WTC11 (cell line): ENCODE measurements around the gene OPCML. TPM values are rescaled to one million over a fixed set of nuclear protein-coding genes. Genes with fewer than 3 reads are reported as not detected.

ENCODE experiments used
- ATAC-seq: fragments of 200-7000 bp; cut with Tn5 transposase; 2 replicates; pipeline ENCODE4 v1.10.0; 2021; ENCODE audit warnings: mild to moderate bottlenecking, moderate library complexity
- CTCF ChIA-PET: fragments of 300-600 bp; sonication (Branson Sonifier 250); formaldehyde crosslinking; loops from one replicate; lab custom pipeline; 2021; ENCODE audit warnings: antibody characterized with exemption; lab: Charles Lee
- POLR2A ChIA-PET: fragments of 350-600 bp; sonication (Branson Sonifier 250); formaldehyde crosslinking; loops from one replicate; lab custom pipeline; 2021; ENCODE audit warnings: antibody characterized with exemption; lab: Charles Lee
- DNase-seq: peaks from one replicate; pipeline ENCODE4 v3.0.0; 2021; ENCODE audit warnings: low spot score
- H3K27ac Mint-ChIP-seq: 2 replicates; pipeline ENCODE4 v1.8.0; 2021; ENCODE audit warnings: mixed read lengths
- H3K27me3 Mint-ChIP-seq: 2 replicates; pipeline ENCODE4 v1.8.0; 2021; ENCODE audit warnings: low read depth, mild to moderate bottlenecking, moderate library complexity, mixed read lengths
- H3K36me3 Mint-ChIP-seq: 2 replicates; pipeline ENCODE4 v1.8.0; 2021; ENCODE audit warnings: mixed read lengths
- H3K4me1 Mint-ChIP-seq: 2 replicates; pipeline ENCODE4 v1.8.0; 2022; ENCODE audit warnings: mixed read lengths
- H3K4me3 Mint-ChIP-seq: 2 replicates; pipeline ENCODE4 v1.8.0; 2021; ENCODE audit warnings: mild to moderate bottlenecking, moderate library complexity, mixed read lengths
- H3K9me3 Mint-ChIP-seq: 2 replicates; pipeline ENCODE4 v1.8.0; 2021; ENCODE audit warnings: mixed read lengths
- ARID4B ChIP-seq: sonication (generic); formaldehyde crosslinking; IDR thresholded peaks from 2 replicates; pipeline ENCODE4 v1.8.0; 2023; ENCODE audit warnings: missing genetic modification reagents, mild to moderate bottlenecking, borderline replicate concordance
- CDX4 ChIP-seq: fragments of 250-450 bp; sonication (Bioruptor Pico); IDR thresholded peaks from 2 replicates; pipeline ENCODE4 v1.9.0; 2021; ENCODE audit warnings: moderate library complexity, mild to moderate bottlenecking, inconsistent platforms, borderline replicate concordance
- E2F4 ChIP-seq: sonication (generic); formaldehyde crosslinking; IDR thresholded peaks from 2 replicates; pipeline ENCODE4 v1.8.1; 2022; ENCODE audit warnings: low read depth, mild to moderate bottlenecking, moderate library complexity, missing genetic modification reagents, borderline replicate concordance
- ESRRA ChIP-seq: sonication (generic); formaldehyde crosslinking; IDR thresholded peaks from 2 replicates; pipeline ENCODE4 v1.8.1; 2022; ENCODE audit warnings: mild to moderate bottlenecking, missing genetic modification reagents, borderline replicate concordance
- NFE2L1 ChIP-seq: sonication (generic); formaldehyde crosslinking; IDR thresholded peaks from 2 replicates; pipeline ENCODE4 v1.8.1; 2023; ENCODE audit warnings: missing genetic modification reagents
- NR1H2 ChIP-seq: sonication (generic); formaldehyde crosslinking; IDR thresholded peaks from 2 replicates; pipeline ENCODE4 v1.9.0; 2021; ENCODE audit warnings: mild to moderate bottlenecking, moderate library complexity, missing genetic modification reagents
- PRRX2 ChIP-seq: fragments of 250-450 bp; sonication (Bioruptor Pico); IDR thresholded peaks from 2 replicates; pipeline ENCODE4 v1.8.0; 2021; ENCODE audit warnings: mild to moderate bottlenecking
- SOX15 ChIP-seq: fragments of 250-450 bp; sonication (Bioruptor Pico); IDR thresholded peaks from 2 replicates; pipeline ENCODE4 v1.9.0; 2021; ENCODE audit warnings: mild to moderate bottlenecking
- TEAD1 ChIP-seq: sonication (generic); formaldehyde crosslinking; IDR thresholded peaks from 2 replicates; pipeline ENCODE4 v1.8.0; 2022; ENCODE audit warnings: mild to moderate bottlenecking, missing genetic modification reagents
- TEAD4 ChIP-seq: sonication (generic); formaldehyde crosslinking; IDR thresholded peaks from 2 replicates; pipeline ENCODE4 v1.8.0; 2022; ENCODE audit warnings: mild to moderate bottlenecking, missing genetic modification reagents
- ZNF232 ChIP-seq: sonication (generic); formaldehyde crosslinking; IDR thresholded peaks from 2 replicates; pipeline ENCODE4 v1.8.0; 2022; ENCODE audit warnings: mild to moderate bottlenecking, missing genetic modification reagents
- ZNF416 ChIP-seq: fragments of 250-450 bp; sonication (Bioruptor Pico); IDR thresholded peaks from 2 replicates; pipeline ENCODE4 v1.9.0; 2021; ENCODE audit warnings: mild to moderate bottlenecking, inconsistent platforms
- total RNA-seq: library from RNA; stranded (reverse); gene quantifications from 3 replicates; pipeline ENCODE4 v1.2.3, GENCODE V29; 2021
- TF ChIP-seq, protein P1 (sequence below): sonication (generic); formaldehyde crosslinking; IDR thresholded peaks from 2 replicates; pipeline ENCODE4 v1.8.1; 2022; ENCODE audit warnings: missing genetic modification reagents, borderline replicate concordance
- TF ChIP-seq, protein P2 (sequence below): fragments of 200-600 bp; IDR thresholded peaks from 2 replicates; pipeline ENCODE4 v1.8.0; 2022; ENCODE audit warnings: antibody characterized with exemption

The OPCML gene
- total RNA-seq, 1 experiment from 2014 or later: 1.5 TPM

- no peak for TF ChIP-seq ARID4B (CRISPR knock-in tag)
- TF ChIP-seq, protein P1, sequence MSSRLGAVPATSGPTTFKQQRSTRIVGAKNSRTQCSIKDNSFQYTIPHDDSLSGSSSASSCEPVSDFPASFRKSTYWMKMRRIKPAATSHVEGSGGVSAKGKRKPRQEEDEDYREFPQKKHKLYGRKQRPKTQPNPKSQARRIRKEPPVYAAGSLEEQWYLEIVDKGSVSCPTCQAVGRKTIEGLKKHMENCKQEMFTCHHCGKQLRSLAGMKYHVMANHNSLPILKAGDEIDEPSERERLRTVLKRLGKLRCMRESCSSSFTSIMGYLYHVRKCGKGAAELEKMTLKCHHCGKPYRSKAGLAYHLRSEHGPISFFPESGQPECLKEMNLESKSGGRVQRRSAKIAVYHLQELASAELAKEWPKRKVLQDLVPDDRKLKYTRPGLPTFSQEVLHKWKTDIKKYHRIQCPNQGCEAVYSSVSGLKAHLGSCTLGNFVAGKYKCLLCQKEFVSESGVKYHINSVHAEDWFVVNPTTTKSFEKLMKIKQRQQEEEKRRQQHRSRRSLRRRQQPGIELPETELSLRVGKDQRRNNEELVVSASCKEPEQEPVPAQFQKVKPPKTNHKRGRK: no peak
- TF ChIP-seq ZNF416: no peak
Observed at GRCh38 chr11:133234883-133235282, 297.4 kb downstream of the OPCML start (continued).

- peaks cover 55% of the 10 kb centered on the region for H3K4me1 Mint-ChIP-seq
- ChIA-PET POLR2A (no interaction called here), CTCF (no interaction called here)
- no peak for ATAC-seq
- peaks cover 23% of the 10 kb centered on the region for H3K9me3 Mint-ChIP-seq
- H3K4me3 Mint-ChIP-seq: no peak overlapping the region
- TF ChIP-seq NFE2L1 (CRISPR knock-in tag) (no peak), SOX15 (CRISPR knock-in tag) (no peak), ESRRA (CRISPR knock-in tag) (no peak), TEAD4 (CRISPR knock-in tag) (no peak), NR1H2 (CRISPR knock-in tag) (no peak), PRRX2 (CRISPR knock-in tag) (no peak), CDX4 (no peak), E2F4 (CRISPR knock-in tag) (no peak), TEAD1 (no peak), ZNF232 (CRISPR knock-in tag) (no peak)
- TF ChIP-seq, protein P2, sequence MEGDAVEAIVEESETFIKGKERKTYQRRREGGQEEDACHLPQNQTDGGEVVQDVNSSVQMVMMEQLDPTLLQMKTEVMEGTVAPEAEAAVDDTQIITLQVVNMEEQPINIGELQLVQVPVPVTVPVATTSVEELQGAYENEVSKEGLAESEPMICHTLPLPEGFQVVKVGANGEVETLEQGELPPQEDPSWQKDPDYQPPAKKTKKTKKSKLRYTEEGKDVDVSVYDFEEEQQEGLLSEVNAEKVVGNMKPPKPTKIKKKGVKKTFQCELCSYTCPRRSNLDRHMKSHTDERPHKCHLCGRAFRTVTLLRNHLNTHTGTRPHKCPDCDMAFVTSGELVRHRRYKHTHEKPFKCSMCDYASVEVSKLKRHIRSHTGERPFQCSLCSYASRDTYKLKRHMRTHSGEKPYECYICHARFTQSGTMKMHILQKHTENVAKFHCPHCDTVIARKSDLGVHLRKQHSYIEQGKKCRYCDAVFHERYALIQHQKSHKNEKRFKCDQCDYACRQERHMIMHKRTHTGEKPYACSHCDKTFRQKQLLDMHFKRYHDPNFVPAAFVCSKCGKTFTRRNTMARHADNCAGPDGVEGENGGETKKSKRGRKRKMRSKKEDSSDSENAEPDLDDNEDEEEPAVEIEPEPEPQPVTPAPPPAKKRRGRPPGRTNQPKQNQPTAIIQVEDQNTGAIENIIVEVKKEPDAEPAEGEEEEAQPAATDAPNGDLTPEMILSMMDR: no peak
- TF ChIP-seq, protein P1: no peak
- no peak for DNase-seq
- H3K27me3 Mint-ChIP-seq: peaks cover 43% of the 10 kb centered on the region
- H3K36me3 Mint-ChIP-seq: peaks cover 13% of the 10 kb centered on the region
- no peak overlapping the region for H3K27ac Mint-ChIP-seq
Observed at GRCh38 chr11:133232665-133233064, 299.6 kb downstream of the OPCML start.
